SK-N-SH treated with all-trans-retinoic acid at 6 μM for 48 hours (cell line): ENCODE data around the gene SLC12A4.

Source experiments
- BACH2 ChIP-seq: fragments of 250-450 bp; sonication (Bioruptor Pico); IDR thresholded peaks from 2 replicates; pipeline ENCODE4 v1.9.0; 2021; ENCODE audit warnings: mild to moderate bottlenecking, borderline replicate concordance
- CREB5 ChIP-seq: fragments of 250-450 bp; sonication (Bioruptor Pico); IDR thresholded peaks from 2 replicates; pipeline ENCODE4 v1.5.1; 2020; ENCODE audit warnings: low read depth, mild to moderate bottlenecking, moderate library complexity
- ISL1 ChIP-seq: fragments of 250-450 bp; sonication (Bioruptor Pico); IDR thresholded peaks from 2 replicates; pipeline ENCODE4 v2.1.2; 2022; ENCODE audit warnings: mild to moderate bottlenecking, moderate library complexity
- PATZ1 ChIP-seq: fragments of 250-450 bp; sonication (Bioruptor Pico); IDR thresholded peaks from 2 replicates; pipeline ENCODE4 v1.8.0; 2020; ENCODE audit warnings: mild to moderate bottlenecking, moderate library complexity, borderline replicate concordance
- POU6F1 ChIP-seq: fragments of 250-450 bp; sonication (Bioruptor Pico); IDR thresholded peaks from 2 replicates; pipeline ENCODE4 v1.8.0; 2021; ENCODE audit warnings: low read depth, mild to moderate bottlenecking, moderate library complexity, borderline replicate concordance
- TSHZ2 ChIP-seq: fragments of 250-450 bp; sonication (Bioruptor Pico); IDR thresholded peaks from 2 replicates; pipeline ENCODE4 v1.5.0; 2020; ENCODE audit warnings: mild to moderate bottlenecking, moderate library complexity
- ZFP3 ChIP-seq: fragments of 250-450 bp; sonication (Bioruptor Pico); IDR thresholded peaks from 2 replicates; pipeline ENCODE4 v1.5.0; 2020; ENCODE audit warnings: mild to moderate bottlenecking, moderate library complexity
- ZFP30 ChIP-seq: fragments of 450-650 bp; formaldehyde crosslinking; IDR thresholded peaks from 2 replicates; pipeline ENCODE4 v1.5.0; 2022; ENCODE audit warnings: mild to moderate bottlenecking, moderate library complexity
- ZNF70 ChIP-seq: fragments of 450-650 bp; formaldehyde crosslinking; IDR thresholded peaks from 2 replicates; pipeline ENCODE4 v1.5.0; 2020; ENCODE audit warnings: mild to moderate bottlenecking, moderate library complexity

GRCh38 chr16:67966549-67967182 is 1.8 kb downstream of the SLC12A4 start:
- TF ChIP-seq TSHZ2 (CRISPR knock-in tag): no peak
- TF ChIP-seq BACH2 (CRISPR knock-in tag): no peak
- TF ChIP-seq PATZ1 (CRISPR knock-in tag): no peak
- TF ChIP-seq ZFP3 (CRISPR knock-in tag): no peak
- TF ChIP-seq ISL1 (CRISPR knock-in tag): no peak
- no peak for TF ChIP-seq CREB5
- no peak for TF ChIP-seq ZNF70 (CRISPR knock-in tag)
- TF ChIP-seq POU6F1 (CRISPR knock-in tag): no peak
- TF ChIP-seq ZFP30 (CRISPR knock-in tag): no peak
